ENCODE measurements around the gene NCAPD3.
"Not testable (repeated sequence)": the region's sequence is repeated elsewhere in the genome, so short reads cannot be mapped to it uniquely, and the experiment has no call there.

NCAPD3 gene

GRCh38 chr11:134223836-134224709 lies at the start of gene NCAPD3, which contains the start of gene VPS26B:
TSS of gene NCAPD3 (minus strand) at chr11:134223967. CDS start at chr11:134223926, 41 bp downstream.
TSS of gene VPS26B (plus strand) at chr11:134224671. CDS start at chr11:134225123, 452 bp downstream.
- DNase-seq (ENCODE audit: low read depth), result peak; percentile 92

DNA sequence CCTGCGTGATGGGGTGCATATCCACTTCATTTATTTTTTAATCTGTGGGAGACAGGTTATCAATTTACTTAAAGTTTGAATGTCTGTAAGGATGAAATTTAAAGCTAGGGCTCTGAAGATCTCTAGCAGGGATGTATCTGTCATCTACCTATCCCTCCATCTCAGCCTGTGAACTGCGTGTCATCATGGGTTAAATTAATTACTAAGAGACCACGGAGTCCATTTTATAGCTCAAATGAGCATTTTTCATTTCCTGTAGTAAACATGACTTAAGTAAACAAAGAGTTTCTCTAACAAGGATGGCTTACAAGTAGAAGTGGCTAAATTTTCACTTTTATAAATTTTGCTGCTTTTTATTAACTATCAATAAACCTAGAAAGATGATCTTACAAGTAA lies 49.5 kb upstream of the NCAPD3 start:
- DNase-seq (ENCODE audit: low read depth), result no peak

DNA sequence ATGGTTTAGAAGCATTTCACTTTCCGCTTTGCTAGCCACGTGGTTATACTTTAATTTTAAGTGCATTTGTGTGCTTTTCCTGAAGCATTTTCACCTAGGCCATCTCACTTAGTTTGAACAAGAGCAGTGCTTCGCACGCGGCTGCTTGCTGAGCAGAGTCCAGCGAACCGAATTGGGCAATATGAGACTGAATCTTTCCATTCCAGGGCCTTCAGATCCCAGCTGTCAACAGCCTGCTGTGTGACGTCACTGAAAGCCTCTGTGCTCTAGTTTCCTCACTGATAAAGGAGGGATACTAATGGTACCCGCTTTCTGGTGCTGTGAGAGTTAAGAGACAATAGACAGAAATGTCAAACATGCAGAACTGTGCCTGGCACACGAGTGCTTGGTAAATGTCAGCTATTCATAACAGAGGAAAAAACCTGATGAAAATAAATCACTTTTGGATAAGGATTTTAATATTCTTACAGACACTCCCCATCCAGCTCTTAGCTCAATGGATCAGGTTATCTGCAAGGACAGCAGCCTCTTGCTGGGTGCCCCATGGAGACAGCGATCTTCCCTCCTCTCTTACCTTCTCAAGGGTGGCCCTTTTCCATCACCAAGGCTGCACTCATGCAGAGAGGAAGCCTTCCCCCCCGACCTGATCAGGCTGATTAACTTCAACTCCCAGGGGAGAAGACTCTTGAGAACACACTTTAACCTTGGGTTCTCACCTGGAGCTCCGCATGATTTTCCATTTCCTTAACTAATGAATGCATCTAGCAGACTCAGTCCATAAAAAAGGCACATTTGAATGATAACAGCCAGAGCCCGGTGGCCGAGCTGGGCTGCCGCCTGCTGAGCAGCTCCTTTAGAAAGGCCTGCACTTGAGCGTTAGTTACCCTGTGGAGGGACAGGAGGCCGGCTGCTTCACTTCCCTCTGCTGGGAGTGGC lies 48.9 kb upstream of the NCAPD3 start:
- no peak for DNase-seq (ENCODE audit: low read depth)

DNA sequence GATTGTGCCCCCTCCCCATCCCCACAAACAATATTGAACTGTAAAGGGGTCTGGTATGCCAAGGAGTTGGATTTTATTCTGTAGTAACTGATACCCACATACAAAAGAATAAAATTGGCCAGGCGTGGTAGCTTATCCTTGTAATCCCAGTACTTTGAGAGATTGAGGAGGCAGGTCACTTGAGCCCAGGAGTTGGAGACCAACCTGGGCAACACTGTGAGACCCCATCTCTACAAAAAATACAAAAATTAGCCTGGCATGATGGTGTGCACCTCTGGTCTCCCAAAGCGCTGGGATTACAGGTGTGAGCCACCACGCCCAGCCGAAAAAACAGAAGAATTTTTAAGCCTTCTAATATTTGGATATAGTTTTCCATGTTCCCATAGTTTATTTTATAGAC lies 48.2 kb upstream of the NCAPD3 start:
- DNase-seq (ENCODE audit: low read depth), result no peak

GRCh38 chr11:134270250-134270714 lies 46.5 kb upstream of the NCAPD3 start:
- no peak for DNase-seq (ENCODE audit: low read depth)

DNA sequence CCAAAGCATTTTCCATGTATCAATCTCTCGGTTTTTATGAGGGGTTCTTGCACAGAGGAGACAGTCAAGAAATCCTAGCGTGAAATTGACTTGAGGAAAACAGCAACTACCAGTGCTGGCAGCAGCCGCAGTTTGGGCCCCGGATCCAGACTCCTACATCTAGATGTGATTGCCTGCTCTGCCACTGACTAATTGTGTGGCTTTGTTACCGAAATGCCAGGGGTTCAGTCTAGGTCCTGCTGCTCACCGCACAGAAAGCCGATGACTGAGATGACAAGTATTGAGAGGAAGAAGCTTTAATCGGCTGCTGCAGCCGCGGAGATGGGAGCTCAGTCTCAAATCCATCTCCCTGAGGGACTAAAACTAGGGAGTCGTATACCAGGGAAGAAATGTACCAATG lies 44.2 kb upstream of the NCAPD3 start:
- DNase-seq (ENCODE audit: low read depth), result no peak

DNA sequence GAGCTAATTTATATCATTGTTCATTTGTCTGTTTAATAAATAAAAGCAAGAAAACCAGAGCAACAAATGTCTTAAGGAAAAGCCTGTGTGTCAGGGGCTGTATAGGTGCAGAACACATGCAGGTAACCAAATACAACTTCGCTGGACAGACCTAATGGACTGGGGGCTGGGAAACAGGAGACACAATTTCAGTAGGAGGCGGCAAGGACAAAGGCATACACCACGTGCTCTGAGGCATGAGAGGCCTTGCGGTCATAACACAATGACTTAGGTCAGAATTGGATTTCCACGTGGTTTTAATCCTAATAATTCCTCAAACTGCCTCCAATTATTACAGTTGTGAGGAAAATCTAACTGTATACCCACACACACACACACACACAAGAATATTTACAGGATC lies 43.7 kb upstream of the NCAPD3 start:
- no peak for DNase-seq (ENCODE audit: low read depth)

DNA sequence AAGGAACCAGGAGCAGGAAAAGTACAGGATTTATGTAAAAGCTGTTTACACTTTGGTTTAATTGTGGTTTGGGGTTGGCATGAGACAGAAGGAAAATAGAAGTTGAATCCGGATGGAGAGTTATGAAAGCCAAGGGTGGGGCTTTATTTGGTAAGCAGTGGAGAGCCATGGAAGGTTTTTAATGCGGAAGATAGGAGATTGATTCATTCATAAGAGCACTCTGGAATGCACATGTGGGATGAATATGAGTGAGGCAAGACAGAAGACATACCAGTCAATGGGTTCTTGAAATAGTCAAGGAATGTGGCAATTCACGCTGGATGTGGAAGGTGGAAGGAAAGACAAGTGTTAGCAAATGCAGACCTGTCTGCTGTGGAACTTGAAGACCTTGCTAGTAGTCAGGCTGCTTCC lies 43.1 kb upstream of the NCAPD3 start:
- peak; percentile 37 for DNase-seq (ENCODE audit: low read depth)

GRCh38 chr11:134266440-134266839 lies 42.7 kb upstream of the NCAPD3 start:
- DNase-seq (ENCODE audit: low read depth), result no peak

DNA sequence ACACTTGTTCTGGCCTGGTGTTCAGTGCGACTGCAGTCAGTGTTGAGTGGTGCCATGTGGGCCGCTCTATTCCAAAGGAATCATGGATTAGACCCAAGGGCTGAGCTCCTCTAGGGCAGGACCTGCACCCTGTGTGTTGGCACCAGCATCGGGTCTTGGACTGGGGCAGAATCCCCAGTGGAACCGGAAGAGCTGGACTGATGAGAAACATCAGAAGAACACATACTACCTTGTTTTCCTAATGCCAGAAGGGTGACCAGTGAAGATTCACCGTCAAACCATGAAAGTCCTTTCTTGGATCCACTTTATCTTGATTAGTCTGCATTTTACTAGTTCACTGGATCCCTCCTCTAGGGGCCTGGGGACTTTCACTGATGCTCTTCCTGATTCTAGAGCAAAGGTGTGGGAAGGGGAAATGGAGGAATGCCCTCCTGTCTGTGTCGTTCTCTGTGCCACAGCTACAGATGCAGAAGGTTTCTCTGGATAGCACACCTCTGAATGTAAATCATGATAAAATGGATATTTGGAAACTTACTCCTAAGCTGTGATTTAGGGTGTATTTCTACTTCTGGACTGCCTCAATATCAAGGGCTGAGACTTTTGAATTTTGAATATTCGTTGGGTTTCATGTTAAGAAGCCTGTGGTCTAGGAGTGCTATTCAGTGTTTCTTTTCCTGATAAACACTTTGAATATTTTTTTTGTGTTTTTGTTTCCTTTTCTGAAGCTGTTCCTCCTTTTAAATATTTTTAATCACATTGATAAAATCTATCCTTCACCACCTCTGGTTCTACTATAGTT lies 41.4 kb upstream of the NCAPD3 start:
- no peak for DNase-seq (ENCODE audit: low read depth)

GRCh38 chr11:134261626-134262488 lies 38.1 kb upstream of the NCAPD3 start:
- no peak for DNase-seq (ENCODE audit: low read depth)

DNA sequence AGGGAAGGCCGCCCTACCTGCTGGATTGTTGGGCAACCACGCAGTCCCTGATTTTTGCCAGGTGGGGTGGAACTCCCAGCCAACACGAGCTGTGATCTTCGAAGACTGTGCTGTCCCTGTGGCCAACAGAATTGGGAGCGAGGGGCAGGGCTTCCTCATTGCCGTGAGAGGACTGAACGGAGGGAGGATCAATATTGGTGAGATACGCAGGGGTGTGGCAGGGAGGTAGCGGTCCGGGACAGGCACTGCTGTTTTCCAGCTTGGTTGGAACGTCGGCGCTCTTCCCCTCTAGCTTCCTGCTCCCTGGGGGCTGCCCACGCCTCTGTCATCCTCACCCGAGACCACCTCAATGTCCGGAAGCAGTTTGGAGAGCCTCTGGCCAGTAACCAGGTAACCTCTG lies 37.2 kb upstream of the NCAPD3 start:
- DNase-seq (ENCODE audit: low read depth), result no peak

- no peak for DNase-seq (ENCODE audit: low read depth)
Observed at GRCh38 chr11:134260503-134260902, 36.7 kb upstream of the NCAPD3 start.

- DNase-seq (ENCODE audit: low read depth), result no peak
Observed at GRCh38 chr11:134258577-134258976, 34.8 kb upstream of the NCAPD3 start.

DNA sequence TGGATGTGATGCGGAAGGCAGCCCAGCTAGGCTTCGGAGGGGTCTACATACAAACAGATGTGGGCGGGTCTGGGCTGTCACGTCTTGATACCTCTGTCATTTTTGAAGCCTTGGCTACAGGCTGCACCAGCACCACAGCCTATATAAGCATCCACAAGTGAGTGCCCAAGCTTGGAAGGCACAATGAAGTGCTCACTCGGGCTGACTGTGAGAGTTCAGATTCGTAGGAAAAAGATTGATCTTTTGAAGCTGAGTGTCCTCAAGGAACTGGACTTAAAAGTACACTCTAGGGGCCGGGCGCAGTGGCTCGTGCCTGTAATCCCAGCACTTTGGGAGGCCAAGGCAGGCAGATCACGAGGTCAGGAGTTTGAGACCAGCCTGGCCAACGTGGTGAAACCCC lies 33.3 kb upstream of the NCAPD3 start:
- no peak for DNase-seq (ENCODE audit: low read depth)

DNA sequence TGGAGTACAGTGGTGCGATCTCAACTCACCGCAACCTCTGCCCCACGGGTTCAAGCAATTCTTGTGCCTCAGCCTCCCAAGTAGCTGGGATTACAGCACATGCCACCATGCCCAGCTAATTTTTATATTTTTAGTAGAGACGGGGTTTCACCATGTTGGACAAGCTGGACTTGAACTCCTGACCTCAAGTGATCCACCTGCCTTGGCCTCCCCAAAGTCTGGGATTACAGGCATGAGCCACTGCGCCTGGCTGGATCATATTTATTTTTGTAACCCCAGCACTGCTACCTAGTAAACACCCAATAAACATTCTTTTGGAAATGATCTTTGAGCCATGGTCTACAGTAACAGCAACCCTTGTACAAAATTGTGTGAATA lies 31.4 kb upstream of the NCAPD3 start:
- DNase-seq (ENCODE audit: low read depth), result not testable (repeated sequence)

- no peak for DNase-seq (ENCODE audit: low read depth)
Observed at GRCh38 chr11:134254433-134255183, 30.8 kb upstream of the NCAPD3 start.

DNA sequence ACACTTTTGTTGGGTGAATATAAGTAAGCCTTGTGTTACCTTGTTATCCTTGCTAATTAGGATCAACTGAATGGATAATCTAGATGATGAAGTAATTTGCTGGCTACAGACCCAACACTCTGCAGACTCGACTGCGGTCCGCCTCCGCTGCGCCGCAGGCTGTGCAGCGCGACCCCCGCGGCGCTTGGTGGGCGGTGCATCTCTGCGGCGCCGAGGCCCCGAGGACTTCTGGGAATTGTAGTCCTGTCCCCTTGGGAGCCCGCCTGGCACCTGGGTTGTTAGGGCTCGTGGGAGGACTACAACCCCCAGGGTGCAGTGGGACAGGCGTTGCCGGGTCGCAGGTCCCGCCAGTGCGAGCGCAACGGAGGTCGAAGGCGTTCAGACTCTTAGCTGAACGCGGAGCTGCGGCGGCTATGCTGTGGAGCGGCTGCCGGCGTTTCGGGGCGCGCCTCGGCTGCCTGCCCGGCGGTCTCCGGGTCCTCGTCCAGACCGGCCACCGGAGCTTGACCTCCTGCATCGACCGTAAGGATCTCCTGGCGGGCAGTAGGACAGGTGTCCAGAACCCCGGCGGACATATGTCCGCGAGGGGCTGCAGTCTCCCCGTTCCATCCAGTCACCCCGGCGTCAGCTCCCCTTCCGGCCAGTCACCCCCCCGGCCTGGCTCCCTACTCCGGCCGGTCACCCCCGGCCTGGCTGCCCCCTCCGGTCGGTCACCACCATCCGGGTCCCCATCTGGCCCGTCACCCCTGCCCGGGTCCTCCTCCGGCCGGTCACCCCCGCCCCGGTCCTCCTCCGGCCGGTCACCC lies 29.6 kb upstream of the NCAPD3 start, which contains the start of the genes ACAD8 and THYN1:
Gene ACAD8, plus strand, starts transcription at position 381 of the 806 bp plus-strand sequence. Its CDS starts 33 bp downstream, at position 414.
Gene THYN1, minus strand, starts transcription at position 165 of the 806 bp plus-strand sequence. CDS start 470 bp downstream, outside the sequence.
- peak; percentile 96 for DNase-seq (ENCODE audit: low read depth)
